Activated CD8-positive, alpha-beta memory T cell treated with anti-CD3 and anti-CD28 coated beads for 48 hours (primary cell): ENCODE data around the gene GLO1.
A peak's percentile ranks its signal among the peaks of the same experiment; 100 is the strongest.

Source experiments
- DNase-seq, 3 experiments: peaks; one replicate each; pipeline ENCODE4 v3.0.0-alpha.2; 2020; ENCODE audit warnings: low read depth in 2 of 3, low spot score in 2 of 3

Gene GLO1

DNA sequence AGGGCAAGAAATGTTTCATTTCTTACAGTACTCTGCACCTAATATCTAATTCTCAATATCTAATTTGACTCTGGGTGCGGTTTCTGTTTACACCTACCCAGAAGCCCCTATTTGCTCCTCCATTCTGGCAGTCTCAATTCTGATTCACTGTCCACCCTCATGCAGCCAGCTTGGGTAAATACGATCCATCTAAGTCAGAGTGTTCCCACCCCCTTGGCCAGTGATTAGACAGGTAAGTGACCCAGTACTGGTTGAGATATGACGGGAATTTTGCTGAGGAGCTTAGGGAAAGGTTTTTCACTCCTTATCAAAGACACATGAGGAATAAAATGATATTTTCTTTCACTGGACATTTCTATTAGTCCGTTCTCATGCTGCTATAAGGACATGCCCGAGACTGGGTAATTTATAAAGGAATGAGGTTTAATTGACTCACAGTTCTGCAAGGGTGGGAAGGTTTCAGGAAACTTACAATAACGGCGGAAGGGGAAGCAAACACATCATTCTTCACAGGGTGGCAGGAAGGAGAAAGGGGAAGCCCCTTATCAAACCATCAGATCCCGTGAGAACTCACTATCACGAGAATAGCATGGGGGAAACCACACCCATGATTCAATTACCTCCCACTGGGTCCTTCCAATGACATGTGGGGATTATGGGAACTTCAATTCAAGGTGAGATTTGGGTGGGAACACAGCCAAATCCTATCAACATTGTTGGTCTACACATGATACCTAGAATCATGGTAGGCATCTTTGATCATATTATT lies 29.4 kb downstream of the GLO1 start:
- no peak for DNase-seq

DNA sequence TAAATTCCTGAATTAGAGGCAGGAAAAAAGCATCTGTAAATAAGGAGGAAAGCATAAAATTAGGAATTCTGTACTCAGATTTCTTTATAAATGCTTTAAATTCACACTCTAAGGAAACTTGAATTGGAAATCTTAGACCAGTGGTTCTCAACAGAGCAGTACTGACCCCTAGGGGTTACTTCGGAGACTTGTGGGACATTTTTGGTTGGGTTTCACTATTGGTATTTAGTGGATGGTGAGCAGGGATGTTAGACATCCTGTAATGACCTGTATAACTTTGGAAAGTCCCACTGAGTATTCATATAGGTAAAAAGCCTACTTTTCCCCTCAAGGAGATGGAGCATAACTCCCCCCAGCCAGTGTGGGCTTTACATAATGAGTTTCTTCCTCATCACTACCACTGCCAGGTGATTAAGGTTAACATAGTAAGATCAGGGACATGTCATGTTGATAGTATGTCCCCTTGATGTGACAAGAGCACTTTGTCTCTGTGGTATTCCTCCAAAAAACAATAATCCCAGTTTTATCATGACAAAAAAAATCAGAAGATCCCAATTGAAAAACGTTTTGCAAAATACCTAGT lies 31.0 kb downstream of the GLO1 start:
- no peak for DNase-seq

DNA sequence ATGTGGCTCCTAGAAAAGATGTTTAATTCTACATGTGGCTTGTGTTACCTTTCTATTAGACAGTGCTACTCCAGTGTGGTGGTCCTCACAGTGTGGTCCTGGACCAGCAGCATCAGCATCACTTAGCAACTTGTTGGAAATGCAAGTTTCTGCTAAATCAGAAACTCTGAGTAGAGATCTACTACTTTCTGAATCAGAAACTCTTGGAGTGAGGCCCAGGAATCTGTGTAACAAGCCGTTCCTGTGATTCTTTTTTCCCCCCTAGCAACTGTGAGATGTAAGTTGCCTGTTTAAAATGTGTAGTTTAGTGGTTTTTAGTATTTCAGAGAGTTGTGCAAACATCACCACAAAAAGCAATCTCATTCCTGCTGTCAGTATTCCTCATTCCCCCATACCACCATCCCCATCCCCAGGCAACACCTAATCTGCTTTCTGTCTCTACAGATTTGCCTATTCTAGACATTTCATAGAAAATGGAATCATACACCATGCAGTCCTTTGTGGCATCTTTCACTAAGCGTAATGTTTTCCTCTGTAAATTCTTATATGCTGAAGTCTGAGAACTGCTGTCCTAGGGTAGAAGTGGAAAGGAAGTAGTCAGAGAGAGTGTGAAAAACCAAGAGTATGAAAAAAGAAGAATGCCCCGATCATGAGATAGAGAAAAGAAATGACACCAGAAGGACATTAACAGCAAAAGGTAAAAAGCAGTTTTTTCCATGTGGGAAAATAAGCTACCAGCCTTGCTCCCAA lies 44.4 kb downstream of the GLO1 start:
- DNase-seq: no peak

DNA sequence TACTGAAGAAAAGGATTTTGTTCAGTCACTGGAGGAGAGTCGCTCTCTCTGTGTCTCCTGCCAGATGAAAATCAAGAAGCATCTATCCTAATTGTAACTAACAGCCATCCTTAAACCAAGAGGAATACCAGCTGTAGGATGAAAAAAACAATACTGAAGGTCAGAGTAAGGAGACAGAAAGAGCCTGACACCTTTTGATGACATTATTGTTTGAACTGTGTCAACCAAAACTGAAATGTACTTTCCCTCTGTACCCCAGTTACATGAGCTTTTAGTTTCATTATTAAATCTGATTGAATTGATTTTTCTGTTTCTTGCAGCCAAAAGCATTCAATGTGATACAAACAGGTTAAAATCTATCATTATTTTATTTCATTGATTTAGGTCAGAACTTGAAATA lies 46.0 kb downstream of the GLO1 start:
- no peak for DNase-seq

DNA sequence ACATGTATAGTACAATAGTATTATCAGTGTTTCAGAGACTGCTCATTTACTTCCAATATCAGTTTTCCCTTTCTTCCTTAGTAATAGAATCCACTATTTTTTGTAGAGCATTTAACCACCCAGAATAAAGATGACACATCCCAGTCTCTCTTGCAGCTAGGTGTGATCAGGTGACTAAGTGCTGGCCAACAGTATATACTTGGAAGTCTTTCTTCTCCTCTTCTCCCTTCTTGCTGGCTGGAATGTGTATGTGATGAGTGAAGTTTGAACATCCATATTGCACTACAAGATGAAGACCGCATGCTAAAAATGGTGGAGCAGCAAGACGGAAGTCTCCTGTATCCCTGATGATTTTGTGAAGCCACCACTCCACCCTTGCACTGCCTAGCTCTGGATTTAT lies 48.7 kb downstream of the GLO1 start:
- no peak for DNase-seq

DNA sequence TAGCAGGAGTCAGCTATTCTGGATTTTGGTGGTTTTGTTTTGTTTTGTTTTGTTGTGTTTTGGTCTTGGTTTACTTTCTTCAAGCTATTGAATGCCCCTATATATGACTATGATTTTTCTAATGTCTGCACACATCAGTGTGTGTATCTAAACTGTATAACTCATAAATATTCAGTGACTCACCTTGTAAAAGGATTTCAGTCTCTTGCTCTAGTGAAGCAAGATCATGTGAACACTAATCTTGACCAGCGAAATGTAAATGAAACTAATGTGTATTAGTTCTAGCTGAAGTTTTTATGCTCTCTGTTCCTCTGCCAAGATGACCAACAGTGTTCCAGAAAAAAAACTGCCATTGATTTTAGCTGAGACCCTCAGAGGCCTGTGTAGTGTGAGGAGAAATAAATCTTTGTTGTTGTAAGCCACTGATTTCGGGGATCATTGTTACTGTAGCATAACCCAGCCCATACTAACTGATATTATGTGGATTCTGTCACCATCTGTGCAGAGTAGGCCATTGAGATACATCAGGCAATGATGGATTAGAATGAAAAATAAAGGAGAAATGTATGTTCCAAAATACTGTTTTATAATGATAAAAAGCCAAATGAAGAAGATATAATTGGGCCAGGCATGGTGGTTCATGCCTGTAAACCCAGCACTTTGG lies 51.7 kb downstream of the GLO1 start:
- DNase-seq: no peak

DNA sequence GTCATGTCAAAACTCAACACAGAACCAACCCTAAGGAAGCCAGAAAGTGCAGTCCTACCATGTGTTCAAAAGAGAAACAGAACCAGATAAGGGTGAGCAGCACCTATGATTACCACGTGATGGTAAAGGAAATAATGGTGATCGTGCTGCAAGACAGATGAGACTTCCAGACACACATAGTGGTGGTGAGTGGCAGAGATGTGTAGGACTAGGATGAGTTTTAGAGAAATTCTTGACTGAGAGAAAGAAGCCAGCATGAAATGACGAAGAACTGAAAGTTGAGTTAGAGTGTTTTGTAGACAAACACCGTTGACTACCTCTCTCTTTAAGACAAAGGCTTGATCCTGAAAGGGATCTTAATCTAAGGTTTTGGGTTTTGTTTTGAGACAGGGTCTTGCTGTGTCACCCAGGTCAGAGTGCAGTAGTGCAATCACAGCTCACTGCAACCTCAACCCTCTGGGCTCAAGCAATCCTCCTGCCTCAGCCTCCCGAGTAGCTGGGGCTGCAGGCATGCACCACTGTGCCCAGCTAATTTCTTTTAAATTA lies 52.7 kb downstream of the GLO1 start:
- DNase-seq: no peak

DNA sequence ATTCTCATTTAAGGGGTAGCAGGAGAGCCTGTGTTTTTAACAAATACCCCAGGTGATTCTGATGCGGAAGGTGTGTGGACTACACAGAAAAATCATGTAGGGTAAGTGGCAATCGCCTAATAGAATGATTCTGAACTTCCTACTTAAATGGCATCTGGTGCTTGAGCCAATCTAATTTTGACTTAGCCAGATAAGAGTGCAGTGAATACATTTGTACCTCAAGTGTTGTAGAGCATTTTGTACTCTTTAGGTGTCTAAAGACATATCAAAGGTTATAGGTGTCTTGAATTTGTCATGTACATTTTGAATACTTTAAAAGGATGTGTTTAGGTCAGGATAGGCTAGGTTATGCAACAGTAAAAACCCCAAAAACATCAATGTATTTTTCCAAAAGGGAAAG lies 53.2 kb downstream of the GLO1 start:
- no peak for DNase-seq

DNA sequence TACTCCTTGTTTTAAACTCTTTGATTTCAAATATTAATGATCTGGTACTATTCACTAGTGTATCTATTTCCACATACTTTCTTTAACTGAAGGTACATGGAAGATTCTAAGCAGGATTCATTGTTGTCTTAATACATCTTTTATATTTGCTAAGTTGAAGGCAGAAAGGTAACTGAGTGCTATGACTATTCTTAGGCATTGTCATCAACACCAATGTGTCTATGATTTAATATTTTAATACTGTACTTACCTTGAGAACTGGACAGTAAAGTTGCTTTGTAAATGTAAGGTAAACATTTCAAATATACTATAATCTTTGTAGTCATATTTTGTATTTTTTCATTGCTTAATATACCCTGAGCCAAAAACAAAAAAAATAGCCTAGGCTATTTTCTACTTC lies 54.3 kb downstream of the GLO1 start:
- DNase-seq: no peak

DNA sequence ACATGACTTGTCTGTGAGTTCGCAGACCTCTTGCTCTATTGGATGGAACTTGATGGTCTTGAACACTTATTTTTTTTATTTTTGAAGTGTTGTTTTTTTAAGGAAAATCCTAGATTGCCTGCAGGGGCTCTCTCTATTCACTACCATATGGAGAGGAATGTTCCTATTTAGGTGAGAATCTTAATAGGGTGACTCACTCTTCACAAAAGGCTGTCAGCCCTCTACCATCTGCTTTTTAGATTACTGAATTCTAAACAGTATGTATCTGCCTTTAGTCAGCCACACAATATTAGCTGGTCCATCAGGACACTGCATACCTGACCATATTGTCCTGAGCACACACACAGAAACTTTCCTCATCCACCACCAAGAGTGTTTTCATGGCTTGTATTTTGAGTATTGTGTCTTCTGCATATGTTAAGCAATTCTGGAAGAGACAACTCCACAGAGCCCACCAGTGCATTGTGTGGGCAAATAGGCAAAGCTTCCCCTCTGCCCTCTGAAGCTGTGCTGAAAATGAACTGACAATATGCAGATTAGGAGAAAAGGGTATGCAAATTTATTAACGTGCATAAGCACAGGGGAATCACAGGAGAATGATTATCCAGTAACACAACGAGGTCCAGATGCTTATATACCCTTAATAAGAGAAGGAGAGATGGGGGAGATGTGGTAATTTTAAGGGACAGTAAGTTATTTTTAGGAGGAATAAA lies 56.6 kb downstream of the GLO1 start:
- no peak for DNase-seq

DNA sequence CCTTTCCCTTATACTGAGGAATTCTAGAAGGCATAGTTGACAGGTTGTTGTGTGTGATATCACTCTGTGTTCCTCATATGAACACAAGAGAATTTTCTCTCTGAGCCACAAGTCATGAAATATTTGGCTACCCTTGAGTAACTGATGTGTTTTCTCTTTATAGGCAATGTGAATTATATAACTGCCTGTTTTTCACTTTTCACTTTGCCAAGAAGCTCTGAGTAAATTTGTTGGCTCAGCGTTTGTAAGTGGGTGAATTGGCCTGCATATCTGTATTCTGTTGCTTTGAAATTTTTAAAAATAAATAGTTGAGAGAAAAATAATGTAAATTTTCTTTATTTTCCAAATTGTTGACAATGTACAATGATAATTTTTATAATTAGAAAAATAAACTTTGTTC lies 58.0 kb downstream of the GLO1 start:
- no peak for DNase-seq

DNA sequence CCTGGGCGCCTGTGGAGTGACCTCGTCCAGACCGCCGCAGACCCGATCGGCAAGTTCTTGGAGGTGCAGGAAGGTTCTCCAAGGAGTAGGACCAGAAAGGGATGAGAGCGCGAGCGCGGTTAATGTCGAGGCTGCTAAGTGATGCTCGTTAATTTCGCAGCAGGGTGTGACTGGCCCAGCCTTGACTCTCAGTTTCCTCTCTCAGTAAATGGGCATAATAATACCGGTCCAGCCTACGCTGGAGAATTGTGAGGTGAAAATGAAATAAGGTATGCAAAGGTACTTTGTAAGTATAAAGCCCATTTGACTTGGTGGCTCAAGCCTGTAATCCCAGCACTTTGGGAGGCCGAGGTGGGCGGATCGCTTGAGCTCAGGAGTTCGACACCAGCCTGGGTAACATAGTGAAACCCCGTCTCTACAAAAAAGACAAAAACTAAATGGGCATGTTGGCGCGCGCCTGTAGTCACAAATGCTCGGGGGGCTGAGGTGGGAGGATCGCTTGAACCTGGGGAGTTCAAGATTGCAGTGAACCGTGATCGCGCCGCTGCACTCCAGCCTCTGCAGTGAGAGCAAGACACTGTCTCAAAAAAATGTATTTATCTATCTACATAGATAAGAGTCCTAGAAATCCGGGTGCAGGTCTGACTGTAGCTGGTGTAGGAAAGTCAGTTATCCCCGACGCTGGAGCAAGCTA lies 62.6 kb downstream of the GLO1 start:
- no peak for DNase-seq

DNA sequence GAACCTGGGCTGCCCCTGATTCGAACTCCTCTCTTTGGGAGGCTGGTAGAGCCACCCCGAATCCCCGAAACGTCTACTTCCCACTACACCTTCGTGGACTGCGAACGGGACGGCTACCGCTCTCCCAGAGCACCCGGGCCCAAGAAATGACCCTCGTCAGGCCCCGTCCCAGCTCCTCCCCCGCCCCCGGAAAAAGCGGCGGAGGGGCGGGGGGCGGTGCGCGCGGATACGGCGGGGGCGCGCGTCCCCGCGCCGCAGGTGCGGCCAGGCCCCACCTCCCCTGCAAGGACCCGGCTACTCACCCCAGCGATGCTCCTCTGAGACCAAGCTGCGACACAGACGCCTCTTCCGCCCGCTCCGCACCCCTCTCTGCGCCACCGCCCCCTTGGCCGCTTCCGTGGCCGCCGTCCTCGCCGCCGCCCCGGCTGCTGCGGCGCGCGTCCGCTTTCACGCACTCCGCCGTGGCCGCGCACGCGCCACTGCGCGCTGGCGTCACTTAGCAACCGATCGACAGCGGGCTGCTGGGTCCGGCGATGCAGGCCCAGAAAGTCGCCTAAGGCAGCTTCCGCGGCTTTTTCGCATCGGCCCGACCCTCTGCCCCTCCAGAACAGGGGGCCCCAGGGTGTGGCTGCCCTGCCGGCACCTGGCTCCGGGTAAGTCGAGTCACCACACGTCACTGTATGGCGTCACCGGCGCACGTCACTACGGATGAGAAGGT lies 63.3 kb downstream of the GLO1 start, which contains the start of gene BTBD9:
Gene BTBD9, minus strand, starts transcription at position 432 of the 718 bp plus-strand sequence.
- peak; percentile 61 to 71 (median 64) for DNase-seq

DNA sequence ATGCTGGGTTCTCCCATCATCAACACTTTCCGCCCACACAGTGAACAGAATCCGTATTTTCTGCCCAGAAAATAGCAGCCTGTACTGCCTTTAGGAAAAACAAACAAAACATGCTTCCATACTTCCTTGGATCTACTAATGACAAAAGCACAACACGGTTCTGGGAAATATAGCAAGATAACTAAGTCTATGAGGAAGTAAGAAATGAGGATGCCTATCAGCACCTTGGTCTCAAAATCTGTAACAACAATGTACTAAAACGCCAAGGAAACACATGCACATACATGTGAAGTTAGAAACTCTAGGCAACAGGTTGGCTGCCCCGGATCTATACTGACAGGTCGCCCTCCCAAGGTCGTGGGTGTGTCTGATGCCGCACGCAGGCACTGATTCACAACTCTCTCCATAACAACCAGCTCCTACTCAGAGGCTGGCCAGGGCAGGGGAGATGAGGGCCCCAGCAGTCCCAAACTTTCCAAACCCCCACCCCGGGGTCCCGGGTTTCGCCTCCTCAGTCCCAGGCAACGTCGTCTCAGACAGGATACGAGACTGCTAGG lies 63.9 kb downstream of the GLO1 start:
- peak; percentile 22 to 37 (median 35) for DNase-seq

DNA sequence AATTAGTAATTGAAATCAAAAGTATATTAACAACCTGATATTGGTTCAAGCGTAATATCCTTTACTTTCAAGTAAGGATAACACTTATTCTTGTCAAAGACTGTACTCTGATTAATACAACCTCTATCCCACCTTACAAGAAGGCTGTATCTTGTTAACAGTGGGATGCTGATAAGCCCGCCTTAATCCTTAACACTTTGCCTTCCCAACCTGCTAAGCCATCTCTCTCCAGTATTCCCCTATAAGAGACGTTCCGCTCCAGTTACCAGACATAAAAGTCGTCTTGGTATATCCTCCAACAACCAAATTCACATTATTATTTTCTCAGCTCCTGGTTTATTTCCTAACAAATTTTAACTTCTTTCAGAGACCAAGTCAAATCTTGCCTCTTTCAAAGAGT lies 65.2 kb downstream of the GLO1 start:
- no peak for DNase-seq

DNA sequence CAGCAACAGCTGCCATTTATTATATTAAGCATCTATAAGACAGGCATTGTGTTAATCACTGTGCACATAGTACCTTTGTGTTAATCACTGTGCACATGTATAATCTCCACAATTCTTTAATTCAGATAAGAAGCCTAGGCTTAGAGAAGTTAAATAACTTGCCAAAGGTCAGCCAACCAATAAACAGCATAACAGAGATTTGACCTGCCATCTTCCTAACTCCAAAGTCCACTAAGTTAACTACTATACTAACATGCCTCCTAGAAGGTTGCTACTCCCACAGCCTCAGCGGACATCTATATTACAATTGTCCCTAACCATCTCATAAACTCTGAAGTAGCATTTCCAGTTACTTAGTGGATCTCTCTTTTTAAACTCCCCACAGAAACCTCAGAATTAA lies 66.9 kb downstream of the GLO1 start:
- DNase-seq: no peak

DNA sequence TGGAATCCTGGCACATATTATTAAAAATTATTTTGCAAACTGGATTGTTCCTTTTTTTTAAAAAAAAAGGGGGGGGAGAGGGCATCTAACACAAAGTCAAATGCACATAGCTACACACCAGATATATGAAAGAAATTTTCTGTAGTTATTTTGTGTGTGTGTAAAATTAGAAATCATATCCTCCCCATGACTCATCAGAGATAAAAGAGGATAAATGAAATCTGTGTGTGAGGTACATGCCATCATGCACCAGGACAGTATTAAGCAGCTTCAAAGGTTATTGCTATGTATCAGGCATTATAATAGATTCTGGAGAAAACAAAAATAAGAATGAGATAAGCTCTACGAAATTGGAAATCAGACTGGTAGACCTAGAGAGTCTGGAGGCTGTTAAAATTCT lies 68.4 kb downstream of the GLO1 start:
- no peak for DNase-seq

DNA sequence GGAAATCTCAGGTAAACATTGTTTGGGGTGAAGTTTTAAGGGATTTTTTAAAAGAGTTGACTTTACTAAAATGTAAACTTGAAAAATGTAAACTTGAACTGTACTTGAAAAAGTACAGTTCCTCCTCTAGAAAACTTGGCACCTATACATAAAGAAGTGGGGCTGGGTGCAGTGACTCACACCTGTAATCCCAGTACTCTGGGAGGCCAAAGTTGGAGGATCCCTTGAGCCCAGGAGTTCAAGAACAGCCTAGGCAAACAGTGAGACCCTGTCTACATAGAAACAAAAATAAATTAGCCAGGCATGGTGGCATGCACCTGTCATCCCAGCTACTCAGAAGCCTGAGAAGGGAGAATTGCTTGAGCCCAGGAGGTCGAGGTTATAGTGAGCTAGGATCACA lies 70.5 kb downstream of the GLO1 start:
- no peak for DNase-seq

DNA sequence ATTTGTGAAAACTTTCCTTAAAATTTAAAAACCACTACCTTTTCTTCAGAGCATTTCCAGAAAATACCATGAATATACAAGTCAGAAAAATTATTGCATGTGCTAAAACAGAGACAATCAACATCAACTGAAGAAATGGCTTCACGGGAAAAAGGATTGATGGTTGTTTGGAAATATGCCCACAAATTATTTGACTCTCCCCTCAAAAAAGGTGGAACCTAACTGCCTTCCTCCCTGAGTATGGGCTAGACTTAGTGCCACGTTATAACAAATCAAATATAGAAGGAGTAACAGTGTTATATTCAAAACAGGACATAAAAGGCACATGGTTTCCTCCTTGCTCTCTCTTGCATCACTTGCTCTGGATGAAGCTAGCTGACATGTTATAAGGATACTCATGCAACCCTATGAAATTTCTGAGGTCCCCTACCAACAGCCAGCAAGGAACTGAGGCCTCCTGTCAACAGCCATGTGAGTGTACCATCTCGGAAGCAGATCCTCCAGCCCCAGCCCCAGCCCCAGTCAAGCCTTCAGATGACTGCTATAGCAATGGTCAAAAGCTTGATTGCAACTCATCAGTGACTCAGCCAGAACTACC lies 71.7 kb downstream of the GLO1 start:
- DNase-seq: no peak
